Loucy (cell line): ENCODE results near the gene DR1.

Source experiments
- H2AFZ ChIP-seq: fragments of 200-600 bp; sonication (generic); 2 replicates; pipeline ENCODE4 v1.6.0; 2016; ENCODE audit warnings: antibody characterized with exemption, mild to moderate bottlenecking, low read length, moderate library complexity
- H3F3A ChIP-seq: fragments of 200-600 bp; 2 replicates; pipeline ENCODE4 v1.6.0; 2016; ENCODE audit warnings: antibody characterized with exemption, low read depth, mild to moderate bottlenecking
- H3K27me3 ChIP-seq: fragments of 200-600 bp; sonication (generic); 2 replicates; pipeline ENCODE4 v1.6.1; 2014; ENCODE audit warnings: low read length, mild to moderate bottlenecking; ENCODE audit not compliant: insufficient read depth, poor library complexity, severe bottlenecking
- H3K36me3 ChIP-seq: fragments of 200-600 bp; sonication (generic); 2 replicates; pipeline ENCODE4 v1.6.1; 2016; ENCODE audit warnings: low read length; ENCODE audit not compliant: insufficient read depth
- H3K4me1 ChIP-seq: fragments of 200-600 bp; sonication (generic); 2 replicates; pipeline ENCODE4 v1.5.1; 2014; ENCODE audit warnings: low read length, mild to moderate bottlenecking; ENCODE audit not compliant: insufficient read depth, poor library complexity, severe bottlenecking
- H3K4me2 ChIP-seq: fragments of 200-600 bp; sonication (generic); 2 replicates; pipeline ENCODE4 v1.6.0; 2014; ENCODE audit warnings: antibody characterized with exemption, low read length, low read depth, mild to moderate bottlenecking; ENCODE audit not compliant: poor library complexity, severe bottlenecking
- H3K4me3 ChIP-seq: fragments of 200-600 bp; sonication (generic); 2 replicates; pipeline ENCODE4 v1.5.1; 2014; ENCODE audit warnings: low read length, mild to moderate bottlenecking, mixed read lengths; ENCODE audit not compliant: poor library complexity, severe bottlenecking
- H3K79me2 ChIP-seq: fragments of 200-600 bp; sonication (generic); 2 replicates; pipeline ENCODE4 v1.6.1; 2014; ENCODE audit warnings: low read length; ENCODE audit not compliant: insufficient read depth
- H3K9ac ChIP-seq: fragments of 200-600 bp; sonication (generic); 2 replicates; pipeline ENCODE4 v1.6.0; 2014; ENCODE audit warnings: mild to moderate bottlenecking, low read depth, low read length, moderate library complexity; ENCODE audit not compliant: poor library complexity, severe bottlenecking
- H3K9me2 ChIP-seq: fragments of 200-600 bp; sonication (generic); replicated peaks from 2 replicates; pipeline ENCODE4 v1.6.1; 2016; ENCODE audit warnings: low read depth, low read length, mixed read lengths
- H3K9me3 ChIP-seq: fragments of 200-600 bp; sonication (generic); 2 replicates; pipeline ENCODE4 v1.6.1; 2014; ENCODE audit warnings: mild to moderate bottlenecking, antibody characterized with exemption, low read length, low read depth; ENCODE audit not compliant: insufficient read depth
- H4K20me1 ChIP-seq: fragments of 200-600 bp; sonication (generic); 2 replicates; pipeline ENCODE4 v1.6.0; 2014; ENCODE audit warnings: antibody characterized with exemption, low read length, mild to moderate bottlenecking; ENCODE audit not compliant: insufficient read depth, poor library complexity, severe bottlenecking
- EZH2phosphoT487 ChIP-seq: fragments of 200-600 bp; IDR thresholded peaks from 2 replicates; pipeline ENCODE4 v1.6.1; 2018; ENCODE audit warnings: antibody characterized with exemption, mild to moderate bottlenecking, moderate library complexity, borderline replicate concordance
- TF ChIP-seq, protein P1 (sequence below): fragments of 200-600 bp; sonication (generic); conservative IDR thresholded peaks from 2 replicates; pipeline ENCODE4 v1.5.1; 2014; ENCODE audit warnings: mild to moderate bottlenecking, antibody characterized with exemption, low read length

Gene DR1

DNA sequence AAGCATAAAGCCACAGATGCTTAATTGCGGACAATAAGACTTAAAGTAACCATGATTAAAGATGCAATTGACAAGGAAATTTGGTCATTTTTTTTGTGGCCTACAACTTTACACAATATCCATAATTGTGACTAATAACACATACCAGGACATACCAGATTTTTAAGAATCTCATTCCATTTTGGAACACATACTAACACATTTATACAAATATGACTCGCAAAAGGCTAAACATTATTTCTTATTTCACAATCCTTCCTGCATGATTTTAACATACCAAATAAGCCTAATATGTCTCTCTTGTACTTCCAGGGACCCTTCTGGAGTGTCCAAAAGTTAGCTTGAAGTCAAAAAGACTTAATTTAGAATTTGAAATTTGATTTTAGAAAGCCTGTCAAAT is 48.8 kb downstream of the DR1 start:
- Histone ChIP-seq H4K20me1 (no peaks in the 10 kb centered on the region), H3F3A (no peaks in the 10 kb centered on the region), H3K36me3 (no peaks in the 10 kb centered on the region), H3K4me2 (no peak overlapping the region), H3K4me3 (no peak overlapping the region), H3K27me3 (no peaks in the 10 kb centered on the region), H3K9ac (no peak overlapping the region), H3K79me2 (no peaks in the 10 kb centered on the region), H3K4me1 (no peaks in the 10 kb centered on the region), H3K9me2 (no peaks in the 10 kb centered on the region), H2AFZ (no peak overlapping the region), H3K9me3 (no peaks in the 10 kb centered on the region)
- TF ChIP-seq, protein P1, sequence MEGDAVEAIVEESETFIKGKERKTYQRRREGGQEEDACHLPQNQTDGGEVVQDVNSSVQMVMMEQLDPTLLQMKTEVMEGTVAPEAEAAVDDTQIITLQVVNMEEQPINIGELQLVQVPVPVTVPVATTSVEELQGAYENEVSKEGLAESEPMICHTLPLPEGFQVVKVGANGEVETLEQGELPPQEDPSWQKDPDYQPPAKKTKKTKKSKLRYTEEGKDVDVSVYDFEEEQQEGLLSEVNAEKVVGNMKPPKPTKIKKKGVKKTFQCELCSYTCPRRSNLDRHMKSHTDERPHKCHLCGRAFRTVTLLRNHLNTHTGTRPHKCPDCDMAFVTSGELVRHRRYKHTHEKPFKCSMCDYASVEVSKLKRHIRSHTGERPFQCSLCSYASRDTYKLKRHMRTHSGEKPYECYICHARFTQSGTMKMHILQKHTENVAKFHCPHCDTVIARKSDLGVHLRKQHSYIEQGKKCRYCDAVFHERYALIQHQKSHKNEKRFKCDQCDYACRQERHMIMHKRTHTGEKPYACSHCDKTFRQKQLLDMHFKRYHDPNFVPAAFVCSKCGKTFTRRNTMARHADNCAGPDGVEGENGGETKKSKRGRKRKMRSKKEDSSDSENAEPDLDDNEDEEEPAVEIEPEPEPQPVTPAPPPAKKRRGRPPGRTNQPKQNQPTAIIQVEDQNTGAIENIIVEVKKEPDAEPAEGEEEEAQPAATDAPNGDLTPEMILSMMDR = no peak
- no peak for TF ChIP-seq EZH2phosphoT487

DNA sequence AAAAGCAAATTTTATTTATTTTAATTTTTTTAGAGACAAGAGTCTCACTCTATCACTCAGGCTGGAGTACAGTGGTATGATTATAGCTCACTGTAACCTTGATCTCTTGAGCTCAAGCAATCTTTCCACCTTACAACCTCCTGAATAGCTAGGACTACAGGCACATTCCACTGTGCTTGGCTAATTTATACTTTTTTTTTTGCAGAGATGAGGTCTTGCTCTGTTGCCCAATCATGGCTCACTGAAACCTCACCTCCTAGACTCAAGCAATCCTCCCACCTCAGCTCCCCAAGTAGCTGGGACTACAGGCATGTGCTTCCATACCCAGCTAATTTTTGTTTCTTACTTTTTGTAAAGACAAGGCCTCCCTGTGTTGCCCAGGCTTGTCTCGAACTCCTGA is 49.5 kb downstream of the DR1 start:
- H3K9ac ChIP-seq = no peak overlapping the region
- H3K4me1 ChIP-seq = no peaks in the 10 kb centered on the region
- H4K20me1 ChIP-seq = no peaks in the 10 kb centered on the region
- no peaks in the 10 kb centered on the region for H3F3A ChIP-seq
- no peaks in the 10 kb centered on the region for H3K36me3 ChIP-seq
- H3K4me2 ChIP-seq = no peak overlapping the region
- no peaks in the 10 kb centered on the region for H3K9me3 ChIP-seq
- H3K4me3 ChIP-seq = no peak overlapping the region
- no peaks in the 10 kb centered on the region for H3K79me2 ChIP-seq
- H2AFZ ChIP-seq = no peak overlapping the region
- H3K27me3 ChIP-seq = no peaks in the 10 kb centered on the region
- TF ChIP-seq, protein P1 = no peak
- no peak for TF ChIP-seq EZH2phosphoT487
- H3K9me2 ChIP-seq = no peaks in the 10 kb centered on the region

DNA sequence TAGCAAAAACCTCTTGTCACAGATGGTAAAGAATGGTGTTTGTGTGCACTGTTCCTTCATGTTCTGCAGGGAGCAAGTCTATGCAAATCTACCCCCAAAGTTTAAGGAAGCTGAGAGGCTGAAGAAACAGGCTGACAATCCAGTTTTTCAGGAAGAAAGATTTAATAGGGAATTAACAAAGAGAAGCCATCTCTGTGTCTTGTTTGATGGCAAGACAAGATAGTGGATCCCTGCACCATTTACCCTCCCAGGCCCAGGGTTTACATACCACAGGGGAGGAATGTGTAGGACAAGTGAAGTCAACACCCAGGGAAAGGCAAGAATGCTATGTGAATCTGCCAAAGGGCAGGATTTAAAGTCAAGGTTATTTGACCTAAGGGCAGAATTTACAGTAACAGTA is 54.1 kb downstream of the DR1 start:
- TF ChIP-seq EZH2phosphoT487 = no peak
- TF ChIP-seq, protein P1 = no peak
- no peak overlapping the region for H2AFZ ChIP-seq
- H3K9me2 ChIP-seq = no peaks in the 10 kb centered on the region
- H3F3A ChIP-seq = no peaks in the 10 kb centered on the region
- H3K36me3 ChIP-seq = no peaks in the 10 kb centered on the region
- no peaks in the 10 kb centered on the region for H4K20me1 ChIP-seq
- H3K4me3 ChIP-seq = no peak overlapping the region
- no peaks in the 10 kb centered on the region for H3K27me3 ChIP-seq
- no peaks in the 10 kb centered on the region for H3K79me2 ChIP-seq
- no peaks in the 10 kb centered on the region for H3K4me1 ChIP-seq
- H3K4me2 ChIP-seq = no peak overlapping the region
- H3K9me3 ChIP-seq = no peaks in the 10 kb centered on the region
- no peak overlapping the region for H3K9ac ChIP-seq
